Sigmoid colon (tissue), 3 donors: ENCODE measurements around the gene LYL1.

ENCODE experiments used
- POLR2A ChIP-seq, 2 donors: fragments of 450-650 bp; IDR thresholded peaks; one replicate each; pipeline ENCODE4 v1.6.1; 2016; ENCODE audit warnings: antibody characterized with exemption in 2 of 2, mild to moderate bottlenecking in 2 of 2, moderate library complexity in 2 of 2
- TF ChIP-seq, protein P1 (sequence below), 4 experiments: fragments of 450-650 bp in 3 of 4; fragments of 200-600 bp in 1 of 4; IDR thresholded peaks; one replicate each; pipeline ENCODE4 v1.5.1; 2016 to 2019; ENCODE audit warnings: antibody characterized with exemption in 4 of 4, mild to moderate bottlenecking in 3 of 4, moderate library complexity in 2 of 4

DNA sequence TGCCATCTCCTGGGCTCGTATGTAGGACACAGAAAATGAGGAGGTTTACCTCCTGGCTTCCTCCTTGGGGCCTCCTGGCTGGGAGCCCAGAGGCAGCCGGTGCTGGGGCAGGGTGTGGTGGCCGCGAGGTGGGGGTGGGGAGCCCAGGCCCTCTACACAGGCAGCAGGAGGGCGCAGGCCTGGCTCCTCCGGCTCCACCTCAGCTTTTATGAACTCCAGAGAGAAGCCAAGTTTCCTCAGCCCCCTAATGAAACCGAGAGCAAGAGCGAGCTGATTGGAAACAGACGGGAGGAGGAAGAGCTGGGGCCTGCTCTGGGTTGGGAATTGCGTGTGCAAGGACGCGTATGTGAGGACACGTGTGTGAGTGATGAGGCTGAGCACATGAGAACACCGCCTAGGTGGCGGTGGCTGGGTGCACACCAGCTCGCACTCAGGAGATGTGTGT, 23.1 kb downstream of the LYL1 start:
- TF ChIP-seq, protein P1, sequence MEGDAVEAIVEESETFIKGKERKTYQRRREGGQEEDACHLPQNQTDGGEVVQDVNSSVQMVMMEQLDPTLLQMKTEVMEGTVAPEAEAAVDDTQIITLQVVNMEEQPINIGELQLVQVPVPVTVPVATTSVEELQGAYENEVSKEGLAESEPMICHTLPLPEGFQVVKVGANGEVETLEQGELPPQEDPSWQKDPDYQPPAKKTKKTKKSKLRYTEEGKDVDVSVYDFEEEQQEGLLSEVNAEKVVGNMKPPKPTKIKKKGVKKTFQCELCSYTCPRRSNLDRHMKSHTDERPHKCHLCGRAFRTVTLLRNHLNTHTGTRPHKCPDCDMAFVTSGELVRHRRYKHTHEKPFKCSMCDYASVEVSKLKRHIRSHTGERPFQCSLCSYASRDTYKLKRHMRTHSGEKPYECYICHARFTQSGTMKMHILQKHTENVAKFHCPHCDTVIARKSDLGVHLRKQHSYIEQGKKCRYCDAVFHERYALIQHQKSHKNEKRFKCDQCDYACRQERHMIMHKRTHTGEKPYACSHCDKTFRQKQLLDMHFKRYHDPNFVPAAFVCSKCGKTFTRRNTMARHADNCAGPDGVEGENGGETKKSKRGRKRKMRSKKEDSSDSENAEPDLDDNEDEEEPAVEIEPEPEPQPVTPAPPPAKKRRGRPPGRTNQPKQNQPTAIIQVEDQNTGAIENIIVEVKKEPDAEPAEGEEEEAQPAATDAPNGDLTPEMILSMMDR (IDR thresholded peaks at IDR 0.05): no peak
- TF ChIP-seq POLR2A (IDR thresholded peaks at IDR 0.05): no peak
